SJSA1 (cell line): ENCODE measurements around the gene UBE2S. TPM values are rescaled to one million over a fixed set of nuclear protein-coding genes. Genes with fewer than 3 reads are reported as not detected.

ENCODE experiments used
- DNase-seq, 2 experiments: peaks; one replicate each; pipeline ENCODE4 v3.0.0-alpha.2; 2015 to 2020; ENCODE audit warnings: low spot score in 2 of 2, low read depth in 1 of 2
- H3K27ac ChIP-seq: fragments of 250-450 bp; sonication (Bioruptor Pico); 2 replicates; pipeline ENCODE4 v1.5.1; 2020; ENCODE audit warnings: mild to moderate bottlenecking, moderate library complexity
- H3K27me3 ChIP-seq: fragments of 250-450 bp; sonication (Bioruptor Pico); replicated peaks from 2 replicates; pipeline ENCODE4 v1.5.1; 2020; ENCODE audit warnings: mild to moderate bottlenecking, moderate library complexity
- H3K36me3 ChIP-seq: fragments of 250-450 bp; sonication (Bioruptor Pico); 2 replicates; pipeline ENCODE4 v1.5.1; 2020; ENCODE audit warnings: mild to moderate bottlenecking
- H3K4me1 ChIP-seq: fragments of 250-450 bp; sonication (Bioruptor Pico); replicated peaks from 2 replicates; pipeline ENCODE4 v1.6.1; 2021; ENCODE audit warnings: mild to moderate bottlenecking
- H3K4me3 ChIP-seq: fragments of 250-450 bp; sonication (Bioruptor Pico); 2 replicates; pipeline ENCODE4 v1.5.1; 2020; ENCODE audit warnings: mild to moderate bottlenecking
- H3K9me3 ChIP-seq: fragments of 250-450 bp; sonication (Bioruptor Pico); replicated peaks from 2 replicates; pipeline ENCODE4 v1.5.1; 2020; ENCODE audit warnings: mild to moderate bottlenecking
- total RNA-seq: library from RNA; depleted of rRNA; stranded (reverse); fragments of >200 nt; shearing (Covaris generic); gene quantifications from 2 replicates; pipeline ENCODE4 v1.2.3, GENCODE V29; 2014

Gene UBE2S
- total RNA-seq, 1 experiment from 2014 or later: 509 TPM

DNA sequence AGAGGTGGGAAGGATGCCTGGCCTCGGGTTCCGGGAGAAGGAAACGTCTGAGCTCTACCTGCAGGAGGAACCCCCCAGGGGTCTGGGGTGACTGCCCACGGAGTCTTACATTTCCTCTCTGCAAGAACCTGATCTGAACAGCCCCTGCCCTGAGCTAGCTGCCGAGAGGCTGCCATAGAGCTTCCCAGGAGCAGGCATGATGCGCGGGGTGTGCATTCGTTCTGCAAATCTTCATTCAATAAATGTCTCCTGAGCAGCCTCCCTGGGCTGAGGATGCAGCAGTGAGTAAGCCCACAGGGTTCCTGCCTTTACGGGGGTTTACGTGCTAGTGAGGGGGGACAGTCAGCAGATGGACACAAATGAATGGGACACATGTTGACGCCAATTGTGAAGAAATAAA is 37.1 kb upstream of the UBE2S start:
- peaks cover 7% of the 10 kb centered on the region; the same call in 1 of the 2 replicates for H3K4me1 ChIP-seq
- DNase-seq: no peak
- H3K4me3 ChIP-seq: no peak overlapping the region
- H3K27ac ChIP-seq: no peak overlapping the region
- peaks cover 5% of the 10 kb centered on the region; the same call in 1 of the 2 replicates for H3K9me3 ChIP-seq
- H3K36me3 ChIP-seq: no peaks in the 10 kb centered on the region
- peaks cover 69% of the 10 kb centered on the region for H3K27me3 ChIP-seq

DNA sequence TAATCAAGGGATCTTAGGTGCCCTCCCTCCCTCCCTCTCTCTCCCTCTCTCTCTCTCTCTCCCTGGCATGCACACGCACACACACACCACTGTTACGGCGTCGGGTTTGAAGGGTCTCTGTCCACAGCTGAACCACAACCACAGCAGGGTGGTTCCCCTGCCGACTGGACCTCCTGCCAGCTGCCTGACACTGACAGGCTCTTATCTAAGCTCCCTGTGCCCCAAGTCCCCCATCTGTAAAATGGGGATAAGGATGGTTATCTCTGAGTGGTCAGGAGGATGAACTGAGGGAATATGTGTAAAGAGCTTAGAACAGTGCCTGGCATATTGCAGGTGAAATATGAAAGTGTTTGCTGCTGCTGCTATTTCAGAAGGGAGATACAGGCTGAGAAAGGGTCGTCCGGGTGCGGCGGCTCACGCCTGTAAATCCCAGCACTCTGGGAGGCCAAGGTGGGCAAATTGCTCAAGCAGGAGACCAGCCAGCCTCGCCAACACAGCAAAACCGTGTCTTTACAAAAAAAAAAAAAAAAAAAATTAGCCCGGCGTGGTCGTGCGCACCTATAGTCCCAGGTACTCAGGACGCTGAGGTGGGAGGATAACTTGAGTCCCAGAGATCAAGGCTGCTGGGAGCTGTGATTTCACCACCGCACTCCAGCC is 36.4 kb upstream of the UBE2S start:
- peaks cover 67% of the 10 kb centered on the region for H3K27me3 ChIP-seq
- DNase-seq: no peak
- H3K4me3 ChIP-seq: no peak overlapping the region
- no peak overlapping the region for H3K27ac ChIP-seq
- H3K36me3 ChIP-seq: no peaks in the 10 kb centered on the region
- peaks cover 7% of the 10 kb centered on the region; the same call in 1 of the 2 replicates for H3K4me1 ChIP-seq
- peaks cover 5% of the 10 kb centered on the region; the same call in 1 of the 2 replicates for H3K9me3 ChIP-seq

DNA sequence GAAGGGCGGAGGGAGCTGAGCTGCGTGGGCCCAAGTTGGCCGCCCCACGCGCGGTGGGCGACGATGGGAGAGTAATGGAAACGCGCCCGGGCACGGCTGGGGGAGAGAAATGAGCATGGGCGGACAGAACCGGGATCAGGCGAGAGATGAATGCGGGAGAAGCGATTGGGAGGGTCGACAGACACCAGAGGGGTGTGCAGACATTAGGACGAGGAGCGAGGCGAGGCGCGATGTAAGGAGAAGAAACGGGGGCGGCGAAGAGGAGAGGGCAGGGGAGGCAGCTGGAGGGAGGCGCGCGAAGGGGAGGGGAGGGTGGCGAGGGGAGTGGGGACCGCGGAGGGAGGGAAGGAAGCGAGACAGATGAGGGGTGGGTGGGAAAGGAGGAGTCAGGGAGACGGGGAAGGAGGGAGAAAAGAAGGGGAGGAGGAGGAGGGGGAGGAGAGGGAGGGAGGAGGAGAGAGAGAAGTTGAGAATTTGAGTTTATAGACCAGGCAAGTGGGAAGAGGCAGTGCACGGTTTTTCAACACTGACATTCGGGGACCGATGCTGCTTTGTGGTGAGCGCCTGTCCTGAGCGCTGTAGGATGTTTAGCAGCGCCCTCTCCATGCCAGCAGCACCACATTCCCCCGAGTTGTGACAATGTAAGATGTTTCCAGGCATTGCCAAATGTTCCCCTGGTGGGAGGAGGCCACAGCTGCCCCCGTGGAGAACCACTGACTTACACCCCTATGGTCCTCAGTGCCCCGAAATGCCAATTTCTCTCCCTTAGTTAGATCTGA is 35.6 kb upstream of the UBE2S start, which contains the start of gene SHISA7:
SHISA7 (minus strand) TSS at position 256 of the 779 bp plus-strand sequence. CDS start 437 bp downstream, outside the sequence.
- no peak within 1 kb of the TSS for H3K27ac ChIP-seq
- no peak for DNase-seq
- H3K9me3 ChIP-seq: peaks cover 5% of the 10 kb centered on the region; the same call in 1 of the 2 replicates
- H3K4me1 ChIP-seq: peaks cover 7% of the 10 kb centered on the region; the same call in 1 of the 2 replicates
- no peak within 1 kb of the TSS for H3K4me3 ChIP-seq
- H3K36me3 ChIP-seq: no peaks in the 10 kb centered on the region
- peaks cover 67% of the 10 kb centered on the region for H3K27me3 ChIP-seq

DNA sequence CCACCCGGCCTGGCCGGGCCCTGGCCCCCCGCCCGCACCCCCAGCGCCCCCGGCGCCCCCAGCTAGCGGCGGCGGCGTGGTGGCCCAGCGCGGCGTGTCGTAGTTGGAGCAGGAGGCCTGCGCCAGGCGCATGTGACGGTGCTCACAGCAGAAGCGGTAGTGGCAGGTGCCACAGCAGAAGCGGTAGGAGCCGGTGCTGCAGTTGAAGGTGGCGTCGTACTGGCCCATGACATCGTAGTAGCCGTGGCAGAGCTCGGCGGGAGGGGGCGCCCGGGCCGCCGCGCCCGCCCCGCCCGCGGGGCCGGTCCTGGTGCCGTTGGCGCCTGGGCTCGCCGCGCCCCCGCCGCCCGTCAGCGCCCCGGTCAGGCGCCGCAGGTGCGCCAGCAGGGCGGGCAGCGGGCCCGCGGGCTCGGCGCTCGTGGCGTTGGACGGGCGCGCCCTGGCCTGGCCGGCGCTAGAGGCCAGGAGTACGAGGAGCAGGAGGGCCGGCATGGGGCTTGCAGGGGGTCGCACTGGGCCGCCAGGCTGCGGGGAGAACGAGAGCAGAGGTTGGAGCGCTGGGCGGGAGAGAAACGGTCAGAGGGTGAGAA is 34.9 kb upstream of the UBE2S start:
- Histone ChIP-seq H3K4me3 (no peak overlapping the region), H3K9me3 (peaks cover 5% of the 10 kb centered on the region; the same call in 1 of the 2 replicates), H3K36me3 (no peaks in the 10 kb centered on the region), H3K27ac (no peak overlapping the region), H3K4me1 (peaks cover 7% of the 10 kb centered on the region; the same call in 1 of the 2 replicates), H3K27me3 (peaks cover 64% of the 10 kb centered on the region)
- DNase-seq: no peak

DNA sequence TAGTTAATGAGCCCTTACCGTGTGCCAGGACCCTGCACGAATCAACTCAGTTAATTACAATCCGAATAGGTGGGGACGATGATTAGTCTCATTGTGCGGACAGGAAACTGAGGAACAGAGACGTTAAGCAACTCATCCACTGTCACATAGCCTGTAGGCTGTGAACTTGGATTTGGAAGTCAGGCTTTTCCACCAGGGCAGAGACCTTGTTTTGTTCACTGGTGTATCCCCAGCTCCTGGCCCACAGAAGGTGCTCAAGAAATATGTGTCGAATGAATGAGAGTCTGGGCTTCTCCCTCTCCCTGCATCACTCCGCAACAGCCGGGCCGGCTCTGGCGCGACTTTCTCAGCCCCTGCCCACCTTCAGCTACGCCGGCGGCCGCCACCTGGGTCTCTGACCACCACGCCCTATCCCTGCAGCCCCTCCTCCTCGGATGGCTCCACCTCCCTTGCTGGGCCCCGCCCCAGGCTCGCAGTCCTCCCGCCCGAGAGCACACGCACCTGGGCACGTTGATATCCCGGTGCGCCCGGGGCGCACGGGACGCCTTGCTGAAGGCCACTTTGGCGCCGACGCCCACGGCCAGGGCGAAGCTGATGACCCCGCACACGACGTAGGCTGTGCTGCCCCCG is 34.2 kb upstream of the UBE2S start:
- Histone ChIP-seq H3K27me3 (peaks cover 58% of the 10 kb centered on the region), H3K4me1 (peaks cover 7% of the 10 kb centered on the region; the same call in 1 of the 2 replicates), H3K36me3 (no peaks in the 10 kb centered on the region), H3K9me3 (peaks cover 5% of the 10 kb centered on the region; the same call in 1 of the 2 replicates), H3K27ac (no peak overlapping the region), H3K4me3 (no peak overlapping the region)
- DNase-seq: no peak

DNA sequence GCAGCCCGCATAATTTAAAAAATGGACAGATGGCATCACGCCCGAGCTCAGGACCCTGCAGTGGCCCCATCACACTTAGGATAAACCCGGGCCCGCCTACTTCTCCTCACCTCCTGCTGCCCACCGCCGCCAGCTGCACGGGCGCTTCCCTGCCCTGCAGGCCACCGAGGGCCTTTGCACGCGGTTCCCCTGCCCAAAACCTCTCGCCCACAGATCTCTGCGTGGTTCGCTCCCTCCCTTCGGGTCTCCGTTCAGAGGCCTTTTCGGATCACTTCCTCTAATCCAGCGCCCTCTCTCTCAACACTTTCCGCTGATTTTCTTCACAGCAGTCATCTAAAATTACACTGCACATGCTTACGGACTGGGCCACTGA is 33.7 kb upstream of the UBE2S start:
- Histone ChIP-seq H3K9me3 (peaks cover 5% of the 10 kb centered on the region; the same call in 1 of the 2 replicates), H3K4me3 (no peak overlapping the region), H3K36me3 (no peaks in the 10 kb centered on the region), H3K4me1 (peaks cover 7% of the 10 kb centered on the region; the same call in 1 of the 2 replicates), H3K27ac (no peak overlapping the region), H3K27me3 (peaks cover 54% of the 10 kb centered on the region)
- no peak for DNase-seq

DNA sequence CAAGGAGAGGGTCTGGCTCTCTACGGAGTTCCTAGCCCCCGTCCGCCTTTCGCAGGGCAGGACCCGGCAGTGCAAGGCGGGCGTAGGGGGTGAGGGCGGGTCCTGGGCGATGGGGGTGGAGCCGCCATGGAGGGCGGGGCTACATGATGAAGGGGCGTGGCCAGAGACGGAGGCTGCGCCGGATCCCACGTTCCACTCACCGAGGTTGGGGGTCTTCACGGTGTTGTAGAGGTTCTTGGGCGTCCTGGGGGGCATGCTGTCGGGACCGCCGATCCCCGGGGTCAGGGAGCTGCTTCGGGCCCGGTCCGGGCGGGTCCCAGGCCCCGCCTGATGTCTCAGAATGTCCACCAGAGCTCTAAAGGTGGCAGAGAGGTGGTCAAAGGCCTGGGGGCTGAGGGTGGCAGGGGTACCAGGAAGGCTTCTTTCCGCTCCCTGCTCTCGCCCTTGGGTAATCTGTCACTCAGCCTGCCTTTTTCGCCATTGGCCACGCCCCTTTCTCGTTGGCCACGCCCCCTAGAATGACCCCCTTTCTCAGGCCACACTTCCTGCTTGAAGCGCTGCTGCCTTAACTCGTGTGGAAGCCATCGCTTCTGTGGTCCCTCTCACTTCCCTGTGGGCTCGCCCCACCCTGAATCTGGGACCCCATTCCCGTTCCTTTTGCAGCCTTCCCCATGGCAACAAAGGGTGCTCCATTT is 33.0 kb upstream of the UBE2S start:
- H3K36me3 ChIP-seq: no peaks in the 10 kb centered on the region
- no peak for DNase-seq
- peaks cover 5% of the 10 kb centered on the region; the same call in 1 of the 2 replicates for H3K9me3 ChIP-seq
- H3K27ac ChIP-seq: no peak overlapping the region
- H3K27me3 ChIP-seq: peaks cover 51% of the 10 kb centered on the region
- H3K4me1 ChIP-seq: peaks cover 7% of the 10 kb centered on the region; the same call in 1 of the 2 replicates
- no peak overlapping the region for H3K4me3 ChIP-seq

DNA sequence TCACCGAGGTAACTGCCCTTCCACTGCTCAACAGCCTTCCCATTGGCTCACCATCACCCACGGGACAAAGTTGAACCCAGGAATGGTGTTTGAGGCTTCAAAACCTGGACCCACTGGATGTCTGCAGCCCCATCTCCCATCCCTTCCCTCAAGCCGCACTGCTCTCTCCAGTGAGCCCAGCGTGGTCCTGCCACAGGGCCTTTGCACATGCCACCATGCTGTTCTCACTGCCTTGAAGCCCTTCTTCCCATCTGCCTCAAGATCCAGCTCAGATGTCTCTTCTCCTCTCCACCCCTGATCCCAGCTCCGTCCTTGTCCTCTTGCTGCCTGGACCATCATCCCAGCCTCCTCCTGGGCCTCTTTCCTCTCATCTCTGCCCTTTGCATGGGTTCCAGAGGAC is 31.5 kb upstream of the UBE2S start:
- peaks cover 7% of the 10 kb centered on the region; the same call in 1 of the 2 replicates for H3K4me1 ChIP-seq
- H3K9me3 ChIP-seq: peaks cover 5% of the 10 kb centered on the region; the same call in 1 of the 2 replicates
- H3K4me3 ChIP-seq: no peak overlapping the region
- H3K36me3 ChIP-seq: no peaks in the 10 kb centered on the region
- no peak overlapping the region for H3K27ac ChIP-seq
- DNase-seq: no peak
- peaks cover 39% of the 10 kb centered on the region for H3K27me3 ChIP-seq

DNA sequence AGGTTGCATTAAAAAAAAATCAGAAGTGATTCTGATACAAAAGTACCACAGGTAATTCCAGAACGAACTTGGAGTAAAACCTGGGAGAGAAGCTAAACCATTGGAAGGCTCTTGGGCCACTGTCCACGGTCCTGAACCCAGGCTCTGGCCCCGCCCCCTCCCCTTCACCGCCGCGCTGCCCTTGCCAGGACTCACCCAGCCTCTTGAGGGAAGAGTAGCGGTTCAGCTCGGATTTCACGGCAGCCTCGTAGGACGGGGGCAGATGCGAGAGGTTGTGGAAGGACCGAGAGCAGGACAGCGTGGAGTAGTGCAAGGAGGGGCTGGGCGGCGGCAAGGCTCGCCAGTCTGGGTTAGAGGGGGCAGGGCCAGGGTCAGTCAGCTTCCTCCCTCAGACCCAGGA is 29.8 kb upstream of the UBE2S start:
- Histone ChIP-seq H3K9me3 (peaks cover 6% of the 10 kb centered on the region), H3K27ac (no peak overlapping the region), H3K4me1 (peaks cover 7% of the 10 kb centered on the region; the same call in 1 of the 2 replicates), H3K27me3 (peaks cover 36% of the 10 kb centered on the region), H3K4me3 (no peak overlapping the region), H3K36me3 (no peaks in the 10 kb centered on the region)
- peak in 1 of 2 experiments; percentile 53 for DNase-seq

DNA sequence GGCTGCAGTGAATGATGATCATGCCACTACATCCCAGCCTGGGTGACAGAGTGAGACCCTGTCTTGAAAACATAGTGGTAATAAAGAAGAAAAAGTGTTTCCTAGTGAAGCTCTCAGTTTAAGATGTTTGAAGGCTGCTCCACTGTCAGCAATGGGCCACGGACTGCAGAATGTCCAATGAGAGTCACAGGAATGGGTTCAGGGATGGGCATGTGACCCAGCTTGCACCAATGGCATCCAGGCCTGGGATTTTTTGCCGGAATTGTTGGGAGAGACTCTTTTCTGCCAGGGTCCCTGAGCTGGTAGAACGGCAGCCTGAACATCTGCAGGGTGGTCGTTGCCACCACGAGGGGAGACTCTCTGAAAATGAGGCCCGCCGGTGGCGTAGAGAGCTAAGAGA is 29.3 kb upstream of the UBE2S start:
- Histone ChIP-seq H3K4me3 (no peak overlapping the region), H3K27ac (no peak overlapping the region), H3K27me3 (peaks cover 33% of the 10 kb centered on the region), H3K9me3 (peaks cover 10% of the 10 kb centered on the region), H3K36me3 (no peaks in the 10 kb centered on the region), H3K4me1 (peaks cover 7% of the 10 kb centered on the region; the same call in 1 of the 2 replicates)
- no peak for DNase-seq

DNA sequence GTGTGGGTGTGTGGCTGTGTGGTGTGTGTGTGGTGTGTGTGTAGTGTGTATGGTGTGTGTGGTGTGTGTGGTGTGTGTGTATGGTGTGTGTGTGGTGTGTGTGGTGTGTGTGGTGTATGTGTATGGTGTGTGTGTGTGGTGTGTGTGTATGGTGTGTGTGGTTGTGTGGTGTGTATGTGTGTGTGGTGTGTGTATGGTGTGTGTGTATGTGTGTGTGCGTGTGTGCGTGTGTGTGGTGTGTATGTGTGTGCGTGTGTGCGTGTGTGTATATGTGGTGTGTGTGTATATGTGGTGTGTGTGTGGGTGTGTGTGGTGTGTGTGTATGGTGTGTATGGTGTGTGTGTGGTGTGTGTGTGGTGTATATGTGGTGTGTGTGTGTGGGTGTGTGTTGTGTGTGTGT is 27.4 kb upstream of the UBE2S start:
- DNase-seq: no peak
- H3K27me3 ChIP-seq: peaks cover 15% of the 10 kb centered on the region
- no peaks in the 10 kb centered on the region for H3K36me3 ChIP-seq
- H3K4me1 ChIP-seq: no peaks in the 10 kb centered on the region
- H3K4me3 ChIP-seq: no peak overlapping the region
- H3K9me3 ChIP-seq: peaks cover 5% of the 10 kb centered on the region; the same call in 1 of the 2 replicates
- no peak overlapping the region for H3K27ac ChIP-seq

DNA sequence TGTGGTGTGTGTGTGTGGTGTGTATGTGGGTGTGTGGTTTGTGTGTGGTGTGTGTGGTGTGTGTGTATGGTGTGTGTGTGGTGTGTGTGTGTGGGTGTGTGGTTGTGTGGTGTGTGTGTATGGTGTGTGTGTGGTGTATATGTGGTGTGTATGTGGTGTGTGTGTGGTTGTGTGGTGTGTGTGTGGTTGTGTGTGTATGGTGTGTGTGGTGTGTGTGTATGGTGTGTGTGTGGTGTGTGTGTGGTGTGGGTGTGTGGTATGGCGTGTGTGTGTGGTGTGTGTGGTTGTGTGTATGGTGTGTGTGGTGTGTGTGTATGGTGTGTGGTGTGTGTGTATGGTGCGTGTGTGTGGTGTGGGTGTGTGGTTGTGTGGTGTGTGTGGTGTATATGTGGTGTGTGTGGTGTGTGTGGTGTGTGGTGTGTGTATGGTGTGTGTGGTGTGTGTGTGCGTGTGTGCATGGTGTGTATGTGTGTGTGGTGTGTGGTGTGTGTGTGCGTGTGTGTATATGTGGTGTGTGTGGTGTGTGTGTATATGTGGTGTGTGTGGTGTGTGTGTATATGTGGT is 26.9 kb upstream of the UBE2S start:
- Histone ChIP-seq H3K36me3 (no peaks in the 10 kb centered on the region), H3K4me1 (no peaks in the 10 kb centered on the region), H3K27me3 (peaks cover 13% of the 10 kb centered on the region; the same call in 1 of the 2 replicates), H3K4me3 (no peak overlapping the region), H3K27ac (no peak overlapping the region), H3K9me3 (peaks cover 5% of the 10 kb centered on the region; the same call in 1 of the 2 replicates)
- DNase-seq: no peak
